ENCODE data around the gene CLRN1. TPM values are rescaled to one million over a fixed set of nuclear protein-coding genes. Genes with fewer than 3 reads are reported as not detected.

The CLRN1 gene
- total and polyA plus RNA-seq, 9 of the 15 experiments (the other 6 are each of a cell fraction or from before 2014, with no cell fraction given) = not detected

DNA sequence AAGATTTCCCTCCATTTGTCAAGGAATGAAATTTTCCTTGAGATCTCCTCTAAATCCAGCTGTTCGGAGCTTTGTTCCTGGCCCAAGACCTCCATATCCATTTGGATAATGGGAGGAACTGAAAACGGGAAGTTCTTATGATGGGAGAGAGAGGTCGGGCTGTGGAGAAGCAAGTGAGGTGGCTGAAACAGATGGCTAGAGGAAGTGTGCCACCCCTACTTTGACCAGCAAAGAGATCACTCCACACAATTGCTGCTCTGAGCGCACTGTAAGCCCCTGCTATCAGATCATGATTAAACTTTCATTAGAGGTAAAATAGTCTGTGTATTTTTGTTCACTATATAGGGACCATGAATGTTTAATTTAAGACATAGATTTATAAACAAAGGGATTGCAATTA lies 67.2 kb downstream of the CLRN1 start, which contains the start of gene MINDY4B:
Gene MINDY4B (minus strand): TSS at position 101 of the 400 bp plus-strand sequence. CDS start 0 bp downstream, at position 101.
- ATAC-seq (no peak), DNase-seq (ENCODE audit: extremely low read depth in 1 of 4, low spot score in 3 of 4) (no peak), FAIRE-seq (no peak)
- H3K4me2 ChIP-seq (ENCODE audit: insufficient read depth, low read length) = no peak within 1 kb of the TSS
- no peak within 1 kb of the TSS for H3K4me3 ChIP-seq
- H3K4me1 ChIP-seq (replicated peaks in 1 of 2; ENCODE audit: control insufficient read depth in 2 of 2, insufficient read depth in 2 of 2, low read length in 2 of 2) = no peaks in the 10 kb centered on the region
- H3K79me2 ChIP-seq (ENCODE audit: control insufficient read depth, insufficient read depth, low read length) = no peaks in the 10 kb centered on the region
- BruUV-seq (replicated peaks) = no TSS peak
- in situ Hi-C loops (cut with MboI) = no loop called here
- no peaks in the 10 kb centered on the region for H3K9me1 ChIP-seq (ENCODE audit: control insufficient read depth, insufficient read depth, low read length)
- peaks cover 4 to 15% of the 10 kb centered on the region in 2 experiments; a peak in 3 of 5 replicates for H3K27me3 ChIP-seq (ENCODE audit: control insufficient read depth in 2 of 2, insufficient read depth in 2 of 2, low read length in 2 of 2)
- intact Hi-C loops (cut with micrococcal nuclease) = no loop called here
- H3K27ac ChIP-seq (ENCODE audit: extremely low read depth, low read depth, low read length) = no peak within 1 kb of the TSS
- no peaks in the 10 kb centered on the region for H3K36me3 ChIP-seq (ENCODE audit: control insufficient read depth, insufficient read depth, low read length)
- H2AFZ ChIP-seq (ENCODE audit: low read depth, low read length) = no peak within 1 kb of the TSS
- TF ChIP-seq NRF1 (conservative IDR thresholded peaks at IDR 0.05 in 1 of 2, IDR thresholded peaks at IDR 0.05 in 1 of 2) (no peak), SPI1 (IDR thresholded peaks at IDR 0.05; ENCODE audit: borderline replicate concordance, low read depth, low read length) (0 out of 2 replicates have a peak, but pooled peaks have one; percentile 4), ZEB2 (IDR thresholded peaks at IDR 0.05) (no peak), ZNF212 (CRISPR knock-in tag; IDR thresholded peaks at IDR 0.05) (no peak), SAFB2 (IDR thresholded peaks at IDR 0.05; ENCODE audit: borderline replicate concordance, low read depth, low read length, severe bottlenecking) (no peak), PPARD (CRISPR knock-in tag; IDR thresholded peaks at IDR 0.05) (no peak), ZNF444 (CRISPR knock-in tag; IDR thresholded peaks at IDR 0.05) (no peak), E2F6 (IDR thresholded peaks at IDR 0.05; ENCODE audit: borderline replicate concordance in 1 of 2, extremely low read depth in 1 of 2, insufficient read depth in 1 of 2, insufficient read length in 1 of 2, low read depth in 1 of 2, low read length in 1 of 2, poor library complexity in 1 of 2, severe bottlenecking in 1 of 2) (no peak)
- no peaks in the 10 kb centered on the region for H3K9me3 ChIP-seq (replicated peaks; ENCODE audit: control insufficient read depth, insufficient read depth, low read depth, low read length)
- WGBS (ENCODE audit: insufficient coverage, low coverage, missing lambda C conversion rate) = 4% methylated on average over 4 of the region's 4 CpGs
- no peak within 1 kb of the TSS for H3K9ac ChIP-seq (ENCODE audit: insufficient read depth in 1 of 2, low read depth in 2 of 2, low read length in 2 of 2)
- ChIA-PET CTCF (ENCODE audit: low intra/inter-chr PET ratio) (no interaction called here), POLR2A (interaction anchor here (0.7 kb wide), 1 partner anchor 328 kb away, joined by 3 read pairs; no protein-coding TSS in a partner anchor)
- no peaks in the 10 kb centered on the region for H4K20me1 ChIP-seq (replicated peaks; ENCODE audit: control insufficient read depth, insufficient read depth, low read length)

Measured in K562 (cell line).